ENCODE data around the gene NUFIP2.

GRCh38 chr17:29331708-29332085 is 37.7 kb upstream of the NUFIP2 start:
- TF ChIP-seq CTCF (IDR thresholded peaks at IDR 0.05), result no peak
- no peak for TF ChIP-seq JUN (CRISPR knock-in tag; IDR thresholded peaks at IDR 0.05)
- TF ChIP-seq MAX (CRISPR knock-in tag; IDR thresholded peaks at IDR 0.05), result no peak
- TF ChIP-seq ESRRA (CRISPR knock-in tag; IDR thresholded peaks at IDR 0.05; ENCODE audit: borderline replicate concordance), result no peak
- TF ChIP-seq HMGA2 (CRISPR knock-in tag; IDR thresholded peaks at IDR 0.05), result no peak
- TF ChIP-seq PRDM15 (CRISPR knock-in tag; IDR thresholded peaks at IDR 0.05), result no peak
- no peak for TF ChIP-seq USF2 (CRISPR knock-in tag; IDR thresholded peaks at IDR 0.05)
- TF ChIP-seq ATF1 (CRISPR knock-in tag; IDR thresholded peaks at IDR 0.05), result no peak
- TF ChIP-seq ZBTB43 (CRISPR knock-in tag; IDR thresholded peaks at IDR 0.05), result no peak
- no peak for TF ChIP-seq ATF3 (CRISPR knock-in tag; conservative IDR thresholded peaks at IDR 0.05)
- TF ChIP-seq ZSCAN18 (CRISPR knock-in tag; IDR thresholded peaks at IDR 0.05), result no peak
- no peak for TF ChIP-seq MYBL2 (CRISPR knock-in tag; IDR thresholded peaks at IDR 0.05)
- no peak for TF ChIP-seq PREB (CRISPR knock-in tag; IDR thresholded peaks at IDR 0.05; ENCODE audit: borderline replicate concordance)
- TF ChIP-seq ATF2 (CRISPR knock-in tag; IDR thresholded peaks at IDR 0.05; ENCODE audit: borderline replicate concordance, low read depth), result no peak

All from WTC11 (cell line).